ENCODE measurements around the gene PM20D1. TPM values are rescaled to one million over a fixed set of nuclear protein-coding genes. Genes with fewer than 3 reads are reported as not detected.

The PM20D1 gene
- total RNA-seq, 1 donor, result 0.42 TPM

GRCh38 chr1:205802060-205802459, 47.9 kb downstream of the PM20D1 start:
- peaks cover 22% of the 10 kb centered on the region for H3K4me1 ChIP-seq (ENCODE audit: insufficient read depth, low read length)
- no peak overlapping the region for H3K4me3 ChIP-seq (ENCODE audit: low read length)
- H3K27me3 ChIP-seq (ENCODE audit: insufficient read depth, low read length), result no peaks in the 10 kb centered on the region
- no peaks in the 10 kb centered on the region for H3K9me3 ChIP-seq (ENCODE audit: low read depth, low read length)

GRCh38 chr1:205800981-205801703, 48.8 kb downstream of the PM20D1 start:
- Histone ChIP-seq H3K4me3 (ENCODE audit: low read length) (no peak overlapping the region), H3K4me1 (ENCODE audit: insufficient read depth, low read length) (peaks cover 13% of the 10 kb centered on the region), H3K27me3 (ENCODE audit: insufficient read depth, low read length) (no peaks in the 10 kb centered on the region), H3K9me3 (ENCODE audit: low read depth, low read length) (no peaks in the 10 kb centered on the region)

- Histone ChIP-seq H3K4me1 (ENCODE audit: insufficient read depth, low read length) (peaks cover 6% of the 10 kb centered on the region), H3K27me3 (ENCODE audit: insufficient read depth, low read length) (no peaks in the 10 kb centered on the region), H3K9me3 (ENCODE audit: low read depth, low read length) (no peaks in the 10 kb centered on the region), H3K4me3 (ENCODE audit: low read length) (no peak overlapping the region)
These were observed 49.5 kb downstream of the PM20D1 start for GRCh38 chr1:205800427-205800826.

GRCh38 chr1:205798577-205798976, 51.4 kb downstream of the PM20D1 start:
- no peak overlapping the region for H3K4me3 ChIP-seq (ENCODE audit: low read length)
- no peaks in the 10 kb centered on the region for H3K27me3 ChIP-seq (ENCODE audit: insufficient read depth, low read length)
- peaks cover 7% of the 10 kb centered on the region for H3K4me1 ChIP-seq (ENCODE audit: insufficient read depth, low read length)
- H3K9me3 ChIP-seq (ENCODE audit: low read depth, low read length), result no peaks in the 10 kb centered on the region

GRCh38 chr1:205797168-205797567, 52.8 kb downstream of the PM20D1 start:
- Histone ChIP-seq H3K4me3 (ENCODE audit: low read length) (no peak overlapping the region), H3K4me1 (ENCODE audit: insufficient read depth, low read length) (peaks cover 7% of the 10 kb centered on the region), H3K27me3 (ENCODE audit: insufficient read depth, low read length) (no peaks in the 10 kb centered on the region), H3K9me3 (ENCODE audit: low read depth, low read length) (no peaks in the 10 kb centered on the region)

GRCh38 chr1:205794011-205794730, 55.8 kb downstream of the PM20D1 start:
- Histone ChIP-seq H3K27me3 (ENCODE audit: insufficient read depth, low read length) (no peaks in the 10 kb centered on the region), H3K4me1 (ENCODE audit: insufficient read depth, low read length) (peaks cover 7% of the 10 kb centered on the region), H3K4me3 (ENCODE audit: low read length) (no peak overlapping the region), H3K9me3 (ENCODE audit: low read depth, low read length) (no peaks in the 10 kb centered on the region)

GRCh38 chr1:205792961-205793673, 56.8 kb downstream of the PM20D1 start:
- no peak overlapping the region for H3K4me3 ChIP-seq (ENCODE audit: low read length)
- no peaks in the 10 kb centered on the region for H3K9me3 ChIP-seq (ENCODE audit: low read depth, low read length)
- no peaks in the 10 kb centered on the region for H3K27me3 ChIP-seq (ENCODE audit: insufficient read depth, low read length)
- peaks cover 7% of the 10 kb centered on the region for H3K4me1 ChIP-seq (ENCODE audit: insufficient read depth, low read length)

- no peak overlapping the region for H3K4me3 ChIP-seq (ENCODE audit: low read length)
- H3K9me3 ChIP-seq (ENCODE audit: low read depth, low read length), result no peaks in the 10 kb centered on the region
- H3K4me1 ChIP-seq (ENCODE audit: insufficient read depth, low read length), result peaks cover 7% of the 10 kb centered on the region
- H3K27me3 ChIP-seq (ENCODE audit: insufficient read depth, low read length), result no peaks in the 10 kb centered on the region
These were observed 57.5 kb downstream of the PM20D1 start for GRCh38 chr1:205792481-205792881.

- Histone ChIP-seq H3K9me3 (ENCODE audit: low read depth, low read length) (no peaks in the 10 kb centered on the region), H3K27me3 (ENCODE audit: insufficient read depth, low read length) (no peaks in the 10 kb centered on the region), H3K4me1 (ENCODE audit: insufficient read depth, low read length) (peaks cover 7% of the 10 kb centered on the region), H3K4me3 (ENCODE audit: low read length) (no peak overlapping the region)
These were observed 58.3 kb downstream of the PM20D1 start for GRCh38 chr1:205791568-205792180.

GRCh38 chr1:205787287-205787916, 62.5 kb downstream of the PM20D1 start:
- H3K4me1 ChIP-seq (ENCODE audit: insufficient read depth, low read length), result peaks cover 5% of the 10 kb centered on the region
- H3K9me3 ChIP-seq (ENCODE audit: low read depth, low read length), result no peaks in the 10 kb centered on the region
- H3K4me3 ChIP-seq (ENCODE audit: low read length), result no peak overlapping the region
- no peaks in the 10 kb centered on the region for H3K27me3 ChIP-seq (ENCODE audit: insufficient read depth, low read length)

GRCh38 chr1:205786601-205787000, 63.3 kb downstream of the PM20D1 start:
- Histone ChIP-seq H3K27me3 (ENCODE audit: insufficient read depth, low read length) (no peaks in the 10 kb centered on the region), H3K4me3 (ENCODE audit: low read length) (no peak overlapping the region), H3K9me3 (ENCODE audit: low read depth, low read length) (no peaks in the 10 kb centered on the region), H3K4me1 (ENCODE audit: insufficient read depth, low read length) (peaks cover 5% of the 10 kb centered on the region)

GRCh38 chr1:205785446-205785845, 64.5 kb downstream of the PM20D1 start:
- Histone ChIP-seq H3K9me3 (ENCODE audit: low read depth, low read length) (no peaks in the 10 kb centered on the region), H3K4me1 (ENCODE audit: insufficient read depth, low read length) (peaks cover 5% of the 10 kb centered on the region), H3K4me3 (ENCODE audit: low read length) (no peak overlapping the region), H3K27me3 (ENCODE audit: insufficient read depth, low read length) (no peaks in the 10 kb centered on the region)

GRCh38 chr1:205783904-205784303, 66.0 kb downstream of the PM20D1 start:
- no peaks in the 10 kb centered on the region for H3K27me3 ChIP-seq (ENCODE audit: insufficient read depth, low read length)
- H3K9me3 ChIP-seq (ENCODE audit: low read depth, low read length), result no peaks in the 10 kb centered on the region

GRCh38 chr1:205783433-205783795, 66.5 kb downstream of the PM20D1 start:
- Histone ChIP-seq H3K27me3 (ENCODE audit: insufficient read depth, low read length) (no peaks in the 10 kb centered on the region), H3K4me1 (ENCODE audit: insufficient read depth, low read length) (peaks cover 11% of the 10 kb centered on the region), H3K9me3 (ENCODE audit: low read depth, low read length) (no peaks in the 10 kb centered on the region), H3K4me3 (ENCODE audit: low read length) (no peak overlapping the region)

More at GRCh38 chr1:205783904-205784303, 66.0 kb downstream of the PM20D1 start:
- H3K4me1 ChIP-seq (ENCODE audit: insufficient read depth, low read length), result peaks cover 6% of the 10 kb centered on the region
- no peak overlapping the region for H3K4me3 ChIP-seq (ENCODE audit: low read length)

Measured in mononuclear cell (primary cell).